GM10266 (cell line): Measurements from ENCODE around the gene CUX1.

Source experiments
- DNase-seq: peaks from one replicate; pipeline ENCODE4 v3.0.0; 2012; ENCODE audit errors: extremely low spot score
- TF ChIP-seq, protein P1 (sequence below): IDR thresholded peaks from 2 replicates; pipeline ENCODE4 v1.5.1; 2012; ENCODE audit warnings: mild to moderate bottlenecking, low read depth; ENCODE audit not compliant: control insufficient read depth, insufficient read depth; ENCODE audit errors: missing control alignments

Gene CUX1

DNA sequence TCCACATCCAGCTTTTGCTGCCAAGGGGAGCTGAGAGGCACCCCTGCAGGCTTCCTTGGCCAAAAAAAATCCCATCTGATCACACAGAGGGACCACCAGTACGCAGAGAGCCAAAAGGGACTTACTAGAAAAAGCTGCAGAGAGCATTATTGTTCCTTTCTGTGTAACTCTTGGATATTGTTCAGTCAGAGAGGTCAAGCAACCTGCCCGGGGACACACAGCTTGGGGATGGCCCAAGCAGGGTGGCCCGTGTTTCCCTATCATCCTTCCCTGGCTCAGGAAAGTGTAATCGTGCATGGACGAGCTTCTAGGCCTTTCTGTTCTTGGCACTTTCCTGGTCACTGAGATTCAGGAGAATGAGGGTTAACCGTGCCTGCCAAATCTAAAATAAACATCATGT, 385.1 kb downstream of the CUX1 start:
- TF ChIP-seq, protein P1, sequence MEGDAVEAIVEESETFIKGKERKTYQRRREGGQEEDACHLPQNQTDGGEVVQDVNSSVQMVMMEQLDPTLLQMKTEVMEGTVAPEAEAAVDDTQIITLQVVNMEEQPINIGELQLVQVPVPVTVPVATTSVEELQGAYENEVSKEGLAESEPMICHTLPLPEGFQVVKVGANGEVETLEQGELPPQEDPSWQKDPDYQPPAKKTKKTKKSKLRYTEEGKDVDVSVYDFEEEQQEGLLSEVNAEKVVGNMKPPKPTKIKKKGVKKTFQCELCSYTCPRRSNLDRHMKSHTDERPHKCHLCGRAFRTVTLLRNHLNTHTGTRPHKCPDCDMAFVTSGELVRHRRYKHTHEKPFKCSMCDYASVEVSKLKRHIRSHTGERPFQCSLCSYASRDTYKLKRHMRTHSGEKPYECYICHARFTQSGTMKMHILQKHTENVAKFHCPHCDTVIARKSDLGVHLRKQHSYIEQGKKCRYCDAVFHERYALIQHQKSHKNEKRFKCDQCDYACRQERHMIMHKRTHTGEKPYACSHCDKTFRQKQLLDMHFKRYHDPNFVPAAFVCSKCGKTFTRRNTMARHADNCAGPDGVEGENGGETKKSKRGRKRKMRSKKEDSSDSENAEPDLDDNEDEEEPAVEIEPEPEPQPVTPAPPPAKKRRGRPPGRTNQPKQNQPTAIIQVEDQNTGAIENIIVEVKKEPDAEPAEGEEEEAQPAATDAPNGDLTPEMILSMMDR, result no peak
- no peak for DNase-seq

DNA sequence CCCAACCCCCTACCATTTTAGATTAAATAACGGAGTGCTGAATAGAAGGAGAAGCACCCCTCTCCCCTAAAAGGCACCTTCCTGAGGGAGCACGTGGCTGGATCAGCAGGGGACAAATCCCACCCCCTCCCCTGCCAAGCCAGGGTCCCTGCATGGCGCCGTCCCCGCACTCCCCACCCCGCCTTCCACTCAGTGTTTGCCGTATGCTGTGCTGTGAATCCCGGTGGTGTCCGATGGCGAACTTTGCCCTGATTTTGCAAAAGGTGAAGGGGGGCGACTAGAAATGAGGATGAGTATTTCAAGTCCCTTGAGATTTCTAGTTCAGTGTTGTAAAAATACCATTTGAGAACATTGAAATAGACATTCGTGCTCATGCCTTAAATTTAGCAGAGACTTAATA, 385.8 kb downstream of the CUX1 start:
- DNase-seq, result no peak
- TF ChIP-seq, protein P1, result no peak

DNA sequence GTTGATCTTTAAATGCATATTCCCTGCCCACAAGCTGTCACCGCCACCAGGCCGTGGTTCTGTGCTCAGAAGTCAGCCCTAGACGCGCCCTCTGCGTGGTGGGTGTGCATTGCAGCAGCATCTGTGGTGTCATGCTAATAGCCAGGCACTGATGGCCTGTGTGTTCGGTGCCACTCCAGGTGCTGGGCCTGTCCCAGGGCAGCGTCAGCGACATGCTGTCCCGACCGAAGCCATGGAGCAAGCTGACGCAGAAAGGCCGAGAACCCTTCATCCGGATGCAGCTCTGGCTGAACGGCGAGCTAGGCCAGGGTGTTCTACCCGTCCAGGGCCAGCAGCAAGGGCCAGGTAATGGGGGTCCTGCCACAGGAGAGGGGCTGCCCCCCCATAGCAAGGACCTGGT, 386.8 kb downstream of the CUX1 start:
- TF ChIP-seq, protein P1, result no peak
- DNase-seq, result no peak

DNA sequence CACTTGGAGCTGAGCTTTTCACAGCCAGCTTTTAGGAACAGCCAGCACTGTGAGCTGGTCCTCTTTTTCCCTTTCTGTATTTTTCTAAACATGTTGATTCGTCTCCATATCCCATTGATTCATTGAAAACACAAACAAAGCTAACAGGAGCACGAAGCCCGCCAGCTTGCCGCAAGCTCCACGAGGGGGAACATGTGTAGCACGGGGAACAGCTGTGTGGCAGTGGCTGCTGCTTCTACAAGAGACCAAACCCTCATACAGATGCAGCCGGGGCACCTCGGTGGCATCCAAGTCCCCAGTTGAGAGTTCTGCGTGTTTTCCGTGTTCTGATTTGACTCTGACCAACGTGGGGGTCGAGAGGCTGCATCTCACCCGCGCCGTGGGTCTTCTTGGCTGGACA, 388.5 kb downstream of the CUX1 start:
- TF ChIP-seq, protein P1, result no peak

DNA sequence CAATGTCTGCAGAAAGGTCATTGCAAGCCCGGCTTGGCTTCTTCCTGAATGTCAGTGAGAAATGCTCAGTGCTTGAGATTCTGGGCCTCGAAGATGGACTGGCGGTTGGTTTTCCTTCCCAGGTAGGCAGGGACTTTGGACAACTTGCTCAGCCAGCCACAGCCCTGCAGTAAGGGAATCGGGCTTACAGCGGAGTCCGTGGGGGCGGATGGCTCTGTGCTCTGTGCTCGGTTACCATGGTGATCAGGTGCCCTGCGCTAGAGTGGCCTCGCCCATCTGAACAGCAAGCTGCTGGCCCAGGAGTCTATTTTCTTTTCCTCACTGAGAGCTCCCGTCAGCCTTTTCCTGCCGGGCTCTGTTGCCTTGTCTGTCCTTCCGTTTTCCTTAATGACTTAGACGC, 391.4 kb downstream of the CUX1 start:
- DNase-seq, result no peak
- TF ChIP-seq, protein P1, result no peak

More for the DNA sequence above, 388.5 kb downstream of the CUX1 start:
- DNase-seq, result no peak

DNA sequence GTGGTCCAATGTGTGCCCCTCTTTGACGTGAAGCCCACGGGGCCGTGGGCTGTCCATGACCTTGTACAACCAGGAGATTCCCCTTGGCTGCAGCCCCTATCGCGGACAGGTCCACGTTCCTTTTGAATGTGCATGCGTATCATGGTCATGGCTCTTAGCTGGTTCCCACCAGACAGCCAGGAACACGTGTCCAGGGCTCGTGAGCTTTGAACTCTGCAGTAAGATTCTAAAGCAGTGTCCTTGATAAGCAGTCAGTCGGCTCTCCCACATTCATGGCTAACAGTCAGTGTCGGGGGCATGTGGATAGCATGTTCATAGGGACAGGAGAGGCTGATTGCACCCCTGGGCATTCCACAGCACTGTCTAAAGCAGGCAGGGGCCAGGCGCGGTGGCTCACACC, 393.4 kb downstream of the CUX1 start:
- TF ChIP-seq, protein P1, result no peak
- DNase-seq, result no peak

DNA sequence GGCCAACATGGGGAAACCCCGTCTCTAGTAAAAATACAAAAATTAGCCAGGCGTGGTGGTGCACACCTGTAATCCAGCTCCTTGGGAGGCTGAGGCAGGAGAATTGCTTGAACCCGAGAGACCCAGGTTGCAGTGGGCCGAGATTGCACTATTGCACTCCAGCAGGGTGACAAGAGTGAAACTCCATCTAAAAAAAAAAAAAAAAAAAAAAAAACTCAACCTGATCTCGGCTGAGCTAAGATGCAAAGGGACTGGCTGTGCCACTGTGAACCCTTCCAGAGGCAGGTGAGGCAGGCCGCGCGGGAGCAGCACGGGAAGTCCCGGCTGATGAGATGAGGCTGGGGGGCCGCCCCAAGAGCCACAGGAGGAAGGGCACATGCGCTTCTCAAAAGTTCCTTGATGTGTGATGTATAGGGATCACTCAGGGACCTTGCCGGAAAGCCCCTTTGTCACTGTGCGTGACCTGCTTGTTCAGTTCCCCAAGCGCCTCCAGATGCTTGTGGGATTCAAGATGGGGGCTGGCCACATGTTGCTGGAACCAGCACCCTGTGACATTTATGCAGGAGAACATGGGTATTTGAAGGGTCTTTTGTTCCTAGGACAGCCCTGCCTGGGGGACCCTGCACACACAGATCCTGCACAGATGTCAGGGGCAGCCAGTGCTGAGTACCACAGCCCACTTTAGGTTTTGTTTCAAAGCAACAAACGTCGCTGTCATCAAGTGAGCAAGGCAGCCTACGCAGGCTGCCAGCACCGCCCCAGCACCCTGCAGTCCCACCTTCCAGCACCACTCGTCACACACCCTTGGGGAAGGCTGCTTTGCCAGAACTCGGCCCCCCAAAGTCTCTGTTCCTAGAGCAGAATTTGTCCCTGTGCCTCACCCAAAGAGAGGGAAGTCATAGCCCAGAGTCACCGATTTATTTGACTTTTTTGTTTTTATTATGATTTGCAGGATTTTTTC, 394.4 kb downstream of the CUX1 start:
- DNase-seq, result peak; percentile 86
- TF ChIP-seq, protein P1, result no peak
